HG02798 (cell line): ENCODE data around the gene FAXDC2.
A peak's percentile ranks its signal among the peaks of the same experiment; 100 is the strongest.
"Not testable (repeated sequence)": the region's sequence is repeated elsewhere in the genome, so short reads cannot be mapped to it uniquely, and the experiment has no call there.

Experiments used
- ATAC-seq: cut with Tn5 transposase; IDR thresholded peaks from one replicate; pipeline ENCODE4 v1.9.1; 2021; ENCODE audit warnings: mild to moderate bottlenecking; ENCODE audit not compliant: unreplicated experiment, poor library complexity

FAXDC2 gene

GRCh38 chr5:154862766-154863165, 12.4 kb upstream of the FAXDC2 start:
- no peak for ATAC-seq

- no peak for ATAC-seq
These were observed 11.5 kb upstream of the FAXDC2 start for GRCh38 chr5:154861946-154862345.

GRCh38 chr5:154860765-154861164, 10.4 kb upstream of the FAXDC2 start:
- ATAC-seq = no peak

- ATAC-seq = no peak
These were observed 9.7 kb upstream of the FAXDC2 start for GRCh38 chr5:154860123-154860522.

DNA sequence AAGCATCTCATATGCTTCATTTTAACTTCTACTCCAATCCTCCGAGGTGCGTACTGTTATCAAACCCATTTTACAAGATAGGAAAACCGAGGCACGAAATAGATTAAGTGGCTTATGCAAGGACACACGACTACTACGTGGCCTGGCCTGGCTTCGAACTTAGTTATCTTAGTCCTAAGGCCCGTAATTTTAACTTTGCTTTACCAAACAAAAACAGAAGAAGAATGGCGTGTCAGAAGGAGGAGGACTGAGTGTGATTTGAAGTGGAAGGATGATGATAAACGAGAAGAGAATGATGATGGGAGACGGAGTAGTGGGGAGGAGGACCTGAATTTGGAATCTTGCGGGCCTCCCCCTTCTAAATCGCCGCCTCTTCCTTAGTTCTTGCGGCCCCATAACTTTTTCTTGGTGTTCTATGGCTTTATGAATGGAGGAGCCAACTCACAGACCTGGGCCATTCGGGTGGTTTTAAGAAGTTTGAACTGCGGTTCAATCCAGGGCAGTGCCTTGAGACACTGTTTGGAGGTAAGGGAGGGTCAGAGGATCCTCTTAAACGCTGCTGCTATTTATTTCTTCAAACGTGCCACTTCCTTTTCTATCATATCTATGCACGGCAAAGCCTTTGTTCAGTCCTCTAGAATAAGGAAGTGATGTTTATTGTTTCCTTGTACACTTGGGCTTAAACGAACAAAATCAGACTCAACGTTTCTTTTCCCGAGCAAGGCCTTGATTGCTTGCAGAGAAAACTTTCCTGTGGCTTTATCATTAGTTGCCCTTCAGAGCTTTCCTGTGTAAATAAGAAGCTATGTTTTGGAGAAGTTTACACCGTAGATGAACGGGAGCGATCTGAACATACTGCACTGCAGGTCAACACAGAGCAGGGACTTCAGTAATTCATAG, 8.8 kb upstream of the FAXDC2 start:
- ATAC-seq = no peak

DNA sequence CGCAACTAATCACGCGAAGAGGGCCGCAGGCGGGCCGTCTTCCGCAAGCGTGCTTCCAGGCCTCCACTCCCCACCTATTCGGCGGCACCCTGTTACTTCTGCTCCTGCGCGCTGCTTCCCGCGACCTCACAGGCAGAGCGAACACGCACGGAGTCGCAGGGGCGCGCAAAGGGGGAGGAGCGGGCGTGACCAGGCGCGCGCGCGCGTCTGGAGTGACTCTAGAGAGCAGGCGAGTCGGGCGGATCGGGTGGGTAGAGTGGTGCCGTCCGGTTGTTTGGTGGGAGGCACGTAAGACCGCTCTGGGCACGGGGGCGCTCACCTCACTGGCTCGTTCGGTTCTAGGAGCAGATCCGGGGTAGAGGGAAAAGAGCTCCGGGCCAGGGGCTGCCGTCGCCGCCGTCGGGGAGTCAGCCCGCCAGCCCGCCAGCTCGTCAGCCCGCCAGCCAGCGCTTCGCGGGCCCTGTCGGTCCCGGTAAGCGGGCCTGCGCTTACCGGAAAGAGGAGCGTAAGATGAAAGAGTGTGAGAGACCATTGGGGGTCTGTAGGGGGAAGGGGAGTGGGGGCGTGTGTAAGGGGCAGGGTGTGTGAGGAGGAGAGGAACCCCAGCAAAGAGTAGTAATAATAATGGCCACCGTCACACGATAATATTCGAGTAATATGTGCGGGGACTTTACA, 8.0 kb upstream of the FAXDC2 start, which contains the start of gene CNOT8:
Gene CNOT8 (plus strand): TSS at position 331 of the 675 bp plus-strand sequence. CDS start 4,652 bp downstream, outside the sequence.
- peak; percentile 84 for ATAC-seq

DNA sequence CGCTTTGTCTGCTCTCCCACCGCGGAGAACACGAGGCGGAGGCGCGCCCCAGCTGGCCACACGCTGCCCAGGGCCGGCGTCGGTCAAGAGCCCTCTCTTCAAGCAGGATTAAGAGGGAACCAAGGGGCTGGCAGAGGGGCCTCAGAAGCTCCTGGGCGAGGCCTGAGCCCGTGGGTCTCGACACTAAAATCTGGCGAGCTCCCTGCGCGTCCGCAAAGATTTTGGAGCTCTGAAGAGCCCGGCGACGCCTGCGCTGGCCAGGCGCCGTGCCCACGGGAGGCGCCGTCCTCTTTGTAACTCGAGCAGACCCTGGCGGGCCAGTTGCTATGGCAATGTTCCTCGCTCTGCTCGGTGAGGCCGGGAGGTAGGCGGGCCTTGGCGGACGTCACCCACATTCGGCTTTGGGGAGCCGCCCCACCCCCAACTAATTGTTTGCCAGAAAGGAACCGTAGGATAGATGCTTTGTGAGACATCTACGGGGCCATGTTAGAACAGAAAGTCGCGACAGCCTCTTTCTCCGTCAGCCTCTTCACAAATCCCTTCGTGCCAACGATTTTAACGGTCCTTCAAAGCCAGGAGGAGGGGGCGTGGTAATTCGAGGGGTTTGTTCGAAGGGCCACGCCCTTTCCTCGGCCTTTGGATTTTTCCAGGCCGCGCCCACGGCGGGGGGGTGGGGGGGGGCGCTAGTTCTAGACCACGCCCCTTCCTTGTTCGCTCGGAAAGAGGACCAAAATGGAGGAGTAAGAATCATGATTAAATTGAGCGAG, 7.3 kb upstream of the FAXDC2 start:
- peak; percentile 66 for ATAC-seq

- ATAC-seq = no peak
These were observed 948 bp upstream of the FAXDC2 start for GRCh38 chr5:154851351-154851750.

- ATAC-seq = no peak
These were observed 607 bp downstream of the FAXDC2 start for GRCh38 chr5:154849791-154850201.

- no peak for ATAC-seq
These were observed 1.1 kb downstream of the FAXDC2 start for GRCh38 chr5:154849264-154849785.

DNA sequence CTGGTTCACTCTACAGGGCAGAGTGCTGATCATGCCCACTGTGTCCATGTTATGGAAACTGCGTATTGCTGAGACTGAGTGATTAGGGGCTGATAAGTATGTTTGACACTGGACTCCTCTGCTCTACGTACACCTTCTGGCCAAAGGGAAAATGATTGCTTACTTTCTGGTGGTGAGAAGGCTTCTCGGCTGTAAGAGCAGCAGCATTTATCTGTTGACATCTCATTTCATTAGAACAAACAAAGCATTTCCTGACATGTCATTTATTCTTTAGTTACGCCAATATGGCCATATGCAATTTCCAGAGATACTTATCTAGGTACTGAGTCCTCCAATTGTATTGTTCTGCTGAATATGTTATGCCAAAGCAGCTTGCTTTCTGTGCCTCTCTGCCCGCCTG, 5.6 kb downstream of the FAXDC2 start:
- ATAC-seq = no peak

- ATAC-seq = no peak
These were observed 7.5 kb downstream of the FAXDC2 start for GRCh38 chr5:154842689-154843530.

DNA sequence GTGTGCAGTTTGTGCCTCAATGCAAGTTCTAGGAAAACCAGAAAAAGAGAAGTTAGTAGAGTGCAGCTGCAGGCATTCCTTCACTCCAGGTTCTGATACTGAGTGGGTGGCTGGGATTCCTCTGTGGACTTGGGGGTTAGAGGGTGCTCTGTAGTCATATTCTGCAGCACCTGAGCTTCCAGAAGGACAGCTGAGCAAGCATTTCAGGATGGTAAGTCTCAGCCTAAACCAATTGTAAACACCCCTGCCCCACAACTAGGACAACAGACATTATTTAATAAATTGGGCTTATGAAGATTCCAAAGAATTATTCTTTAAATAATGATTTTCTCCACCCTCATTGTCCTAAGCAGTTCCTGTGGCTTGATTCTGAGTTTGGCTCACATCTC, 9.1 kb downstream of the FAXDC2 start:
- no peak for ATAC-seq

DNA sequence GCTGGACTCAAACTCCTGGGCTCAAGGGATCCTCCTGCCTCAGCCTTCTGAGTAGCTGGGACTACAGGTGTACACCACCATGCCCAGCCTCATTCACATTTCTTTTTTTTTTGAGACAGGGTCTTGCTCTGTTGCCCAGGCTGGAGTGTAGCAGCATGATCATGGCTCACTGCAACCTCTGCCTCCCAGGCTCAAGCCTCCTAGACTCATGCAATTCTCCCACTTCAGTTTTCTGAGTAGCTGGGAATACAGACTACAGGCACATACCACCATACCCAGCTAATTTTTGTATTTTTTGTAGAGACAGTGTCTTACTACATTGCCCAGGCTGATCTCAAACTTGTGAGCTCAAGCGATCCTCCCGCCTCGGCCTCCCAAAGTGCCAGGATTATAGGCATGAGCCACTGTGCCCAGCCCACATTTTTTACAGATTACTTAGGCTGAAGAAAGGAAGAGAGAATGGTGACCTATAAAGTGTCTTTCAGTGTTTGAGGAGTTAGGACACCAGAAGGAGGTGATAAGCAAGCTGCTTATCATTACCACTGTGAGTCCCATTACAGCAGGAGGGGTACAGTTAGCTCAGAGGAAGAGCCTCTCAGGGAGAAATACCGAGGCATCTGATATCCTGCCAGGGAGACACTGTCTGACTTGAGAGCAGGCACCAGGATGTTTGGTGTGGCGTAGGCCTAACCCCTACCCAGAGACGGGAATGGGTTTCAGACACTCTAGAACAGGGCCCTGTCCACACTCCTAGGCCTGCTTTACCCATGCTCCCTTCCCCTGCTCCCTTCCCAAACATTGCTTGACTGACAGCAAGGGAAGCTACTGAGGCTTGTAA, 9.7 kb downstream of the FAXDC2 start:
- ATAC-seq = no peak

DNA sequence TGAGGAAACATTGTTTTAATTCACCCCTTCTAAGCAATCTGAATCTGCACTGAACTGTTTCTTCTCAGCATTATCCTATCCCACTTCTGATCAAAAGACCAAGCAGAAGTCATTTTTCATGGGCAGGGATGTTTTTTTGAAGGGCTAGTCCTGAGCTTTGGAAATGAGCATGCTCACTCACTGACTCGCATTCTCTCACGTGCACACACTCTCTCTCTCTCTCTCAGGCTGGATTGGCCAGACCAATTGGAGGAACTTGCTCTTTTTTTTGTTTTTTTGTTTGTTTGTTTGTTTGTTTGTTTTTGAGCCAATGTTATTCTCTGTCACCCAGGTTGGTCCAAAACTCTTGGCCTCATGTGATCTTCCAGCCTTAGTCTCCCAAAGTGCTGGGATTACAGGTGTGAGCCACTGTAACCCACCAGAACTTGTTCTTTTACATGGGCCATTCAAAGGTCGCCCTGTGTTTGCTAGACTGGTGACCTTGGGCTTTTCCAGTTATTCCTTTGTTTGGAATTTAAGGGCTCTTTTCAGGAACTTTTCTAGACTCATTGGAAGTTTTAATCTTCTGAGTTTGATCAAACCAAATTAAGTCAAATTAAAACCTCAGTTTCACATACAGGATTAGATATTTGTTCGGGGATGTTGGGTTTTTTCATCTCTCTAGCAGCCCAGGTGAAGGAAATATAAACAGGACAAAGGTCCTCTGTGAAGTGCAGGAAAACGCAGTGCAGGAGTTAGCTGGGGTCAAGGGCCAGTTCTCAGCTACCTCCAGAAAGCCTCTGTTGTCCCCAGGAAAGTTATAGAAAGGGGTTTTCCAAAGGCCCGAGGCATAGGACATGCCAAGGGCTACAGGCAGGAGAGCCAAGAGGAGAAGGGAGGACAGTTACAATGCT, 13.1 kb downstream of the FAXDC2 start:
- ATAC-seq = no peak

DNA sequence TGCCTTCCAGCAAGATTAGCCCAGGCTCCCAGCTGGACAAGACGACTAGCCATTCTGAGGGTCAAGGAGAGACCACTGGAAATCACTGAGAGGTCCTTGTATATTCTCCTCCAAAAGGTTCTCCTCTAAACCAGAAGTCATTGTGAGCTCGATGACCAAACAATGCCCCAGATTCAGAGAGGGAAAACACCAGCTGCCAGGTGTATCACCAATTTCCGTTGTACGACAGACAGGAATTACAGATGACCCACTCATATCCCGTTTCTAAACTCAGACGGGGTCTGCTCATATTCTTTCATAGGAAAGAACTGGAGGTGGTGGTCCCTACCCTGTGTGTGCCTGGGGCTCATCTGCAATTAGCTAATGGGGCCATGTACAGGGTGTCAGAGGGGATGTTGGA, 14.2 kb downstream of the FAXDC2 start:
- no peak for ATAC-seq

DNA sequence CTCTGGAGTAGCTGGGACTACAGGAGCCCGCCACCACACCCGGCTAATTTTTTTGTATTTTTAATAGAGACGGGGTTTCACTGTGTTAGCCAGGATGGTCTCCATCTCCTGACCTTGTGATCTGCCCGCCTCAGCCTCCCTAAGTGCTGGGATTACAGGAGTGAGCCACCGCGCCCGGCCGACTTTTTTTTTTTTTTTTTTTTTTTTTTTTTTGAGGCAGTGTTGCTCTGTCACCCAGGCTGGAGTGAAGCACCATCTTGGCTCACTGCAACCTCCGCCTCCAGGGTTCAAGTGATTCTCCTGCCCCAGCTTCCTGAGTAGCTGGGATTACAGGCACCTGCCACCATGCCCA, 14.7 kb downstream of the FAXDC2 start:
- not testable (repeated sequence) for ATAC-seq

- no peak for ATAC-seq
These were observed 16.4 kb downstream of the FAXDC2 start for GRCh38 chr5:154834053-154834452.
